ENCODE data around the gene COX4I1.
"Not testable (repeated sequence)": the region's sequence is repeated elsewhere in the genome, so short reads cannot be mapped to it uniquely, and the experiment has no call there.

COX4I1 gene

DNA sequence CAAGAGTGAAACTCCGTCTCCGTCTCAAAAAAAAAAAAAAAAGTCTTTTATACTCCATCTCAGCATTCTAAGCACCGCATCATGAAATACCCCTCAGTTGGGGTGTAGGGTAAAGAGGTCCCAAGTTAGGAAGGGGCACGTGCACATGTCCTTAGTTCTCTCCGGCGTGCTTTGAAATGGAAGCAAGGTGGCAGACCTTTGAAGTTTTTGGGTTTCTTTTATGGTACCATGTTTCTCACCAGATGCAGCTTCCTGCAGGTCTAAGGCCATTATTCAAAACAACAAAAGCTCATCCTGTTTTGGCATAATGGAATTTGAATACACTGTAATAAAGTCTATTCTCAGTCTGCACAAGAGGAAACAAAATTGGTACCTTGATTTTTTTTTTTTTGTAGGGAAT, 9.7 kb upstream of the COX4I1 start:
- no peak overlapping the region for H3K4me3 ChIP-seq (ENCODE audit: low read length)
- H3K9me3 ChIP-seq (ENCODE audit: control insufficient read depth, low read length) = no peaks in the 10 kb centered on the region
- H3K36me3 ChIP-seq (ENCODE audit: control insufficient read depth, insufficient read depth, low read length) = peaks cover 8% of the 10 kb centered on the region
- no peaks in the 10 kb centered on the region for H3K4me1 ChIP-seq (ENCODE audit: control insufficient read depth, insufficient read depth, low read length)
- H3K27me3 ChIP-seq (ENCODE audit: control insufficient read depth, insufficient read depth, low read length) = no peaks in the 10 kb centered on the region
- H3K9ac ChIP-seq (ENCODE audit: low read length) = no peak overlapping the region

- Histone ChIP-seq H3K9me3 (ENCODE audit: control insufficient read depth, low read length) (no peaks in the 10 kb centered on the region), H3K27me3 (ENCODE audit: control insufficient read depth, insufficient read depth, low read length) (no peaks in the 10 kb centered on the region), H3K9ac (ENCODE audit: low read length) (no peak overlapping the region), H3K4me3 (ENCODE audit: low read length) (no peak overlapping the region), H3K4me1 (ENCODE audit: control insufficient read depth, insufficient read depth, low read length) (no peaks in the 10 kb centered on the region), H3K36me3 (ENCODE audit: control insufficient read depth, insufficient read depth, low read length) (no peaks in the 10 kb centered on the region)
Measured at GRCh38 chr16:85793662-85794298, 5.7 kb upstream of the COX4I1 start.

GRCh38 chr16:85794696-85795095, 4.8 kb upstream of the COX4I1 start:
- no peaks in the 10 kb centered on the region for H3K36me3 ChIP-seq (ENCODE audit: control insufficient read depth, insufficient read depth, low read length)
- H3K9ac ChIP-seq (ENCODE audit: low read length) = no peak overlapping the region
- H3K4me3 ChIP-seq (ENCODE audit: low read length) = no peak overlapping the region
- H3K27me3 ChIP-seq (ENCODE audit: control insufficient read depth, insufficient read depth, low read length) = no peaks in the 10 kb centered on the region
- no peaks in the 10 kb centered on the region for H3K9me3 ChIP-seq (ENCODE audit: control insufficient read depth, low read length)
- no peaks in the 10 kb centered on the region for H3K4me1 ChIP-seq (ENCODE audit: control insufficient read depth, insufficient read depth, low read length)

- H3K4me1 ChIP-seq (ENCODE audit: control insufficient read depth, insufficient read depth, low read length) = peaks cover 4% of the 10 kb centered on the region
- H3K9me3 ChIP-seq (ENCODE audit: control insufficient read depth, low read length) = no peaks in the 10 kb centered on the region
- no peak overlapping the region for H3K9ac ChIP-seq (ENCODE audit: low read length)
- no peak overlapping the region for H3K4me3 ChIP-seq (ENCODE audit: low read length)
- H3K27me3 ChIP-seq (ENCODE audit: control insufficient read depth, insufficient read depth, low read length) = no peaks in the 10 kb centered on the region
- no peaks in the 10 kb centered on the region for H3K36me3 ChIP-seq (ENCODE audit: control insufficient read depth, insufficient read depth, low read length)
Measured at GRCh38 chr16:85796152-85796551, 3.3 kb upstream of the COX4I1 start.

DNA sequence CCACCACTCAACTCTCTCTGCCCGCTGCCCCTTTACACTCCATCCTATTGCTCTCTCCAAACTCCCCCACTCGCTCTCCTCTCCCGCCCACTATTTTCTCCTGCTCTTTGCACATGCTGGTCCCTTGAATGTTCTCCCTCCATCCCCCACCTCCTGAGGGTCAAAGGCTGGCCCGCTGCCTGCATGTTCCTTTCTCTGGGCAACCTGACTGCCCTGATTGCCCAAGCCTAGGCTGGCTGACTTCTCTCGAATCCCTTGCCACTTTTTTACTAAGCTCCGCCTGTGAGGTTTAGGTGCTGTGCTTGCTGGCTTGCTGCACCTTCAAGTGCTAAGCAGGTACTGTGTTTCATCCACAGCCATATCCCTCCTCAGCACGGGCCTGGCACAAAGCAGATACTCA, 2.9 kb upstream of the COX4I1 start:
- Histone ChIP-seq H3K4me3 (ENCODE audit: low read length) (no peak overlapping the region), H3K27me3 (ENCODE audit: control insufficient read depth, insufficient read depth, low read length) (no peaks in the 10 kb centered on the region), H3K36me3 (ENCODE audit: control insufficient read depth, insufficient read depth, low read length) (peaks cover 3% of the 10 kb centered on the region), H3K4me1 (ENCODE audit: control insufficient read depth, insufficient read depth, low read length) (peaks cover 4% of the 10 kb centered on the region), H3K9ac (ENCODE audit: low read length) (no peak overlapping the region), H3K9me3 (ENCODE audit: control insufficient read depth, low read length) (no peaks in the 10 kb centered on the region)

GRCh38 chr16:85798283-85798776, 1.2 kb upstream of the COX4I1 start:
- Histone ChIP-seq H3K4me3 (ENCODE audit: low read length) (peak overlapping the region; percentile 23), H3K36me3 (ENCODE audit: control insufficient read depth, insufficient read depth, low read length) (peaks cover 6% of the 10 kb centered on the region), H3K9me3 (ENCODE audit: control insufficient read depth, low read length) (no peaks in the 10 kb centered on the region), H3K9ac (ENCODE audit: low read length) (peak overlapping the region; percentile 90), H3K4me1 (ENCODE audit: control insufficient read depth, insufficient read depth, low read length) (peaks cover 4% of the 10 kb centered on the region), H3K27me3 (ENCODE audit: control insufficient read depth, insufficient read depth, low read length) (no peaks in the 10 kb centered on the region)

DNA sequence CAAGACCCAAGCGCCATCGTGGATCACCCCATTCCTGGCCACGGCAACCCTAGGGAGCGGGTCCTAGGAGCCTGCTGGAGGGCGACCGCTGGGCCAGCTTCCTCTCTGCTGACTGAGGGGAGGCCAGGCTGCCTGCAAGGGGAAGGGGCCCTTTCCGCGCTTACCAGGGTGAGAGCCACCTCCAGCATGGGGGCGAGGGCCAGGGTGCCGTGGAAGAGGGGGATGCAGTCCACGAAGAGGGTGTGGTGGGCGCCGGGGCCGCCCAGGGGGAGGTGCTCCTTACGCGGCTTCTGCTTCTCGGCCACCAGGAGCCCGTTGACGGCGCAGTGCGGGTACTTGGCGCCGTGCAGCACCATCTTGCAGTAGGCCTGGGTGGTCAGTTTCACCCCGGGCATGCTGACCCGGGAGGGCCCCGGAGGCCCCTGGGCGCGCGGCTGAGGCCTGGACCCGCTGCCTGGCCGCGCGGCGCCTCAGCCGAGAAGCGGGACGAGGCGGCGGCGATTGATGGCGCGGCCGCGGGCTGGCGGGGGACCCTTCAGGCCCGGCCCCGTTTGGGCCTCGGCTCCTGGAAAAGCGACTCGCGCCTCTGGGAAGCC, 496 bp upstream of the COX4I1 start:
- H3K9ac ChIP-seq (ENCODE audit: low read length) = peak overlapping the region; percentile 90
- H3K4me3 ChIP-seq (ENCODE audit: low read length) = peak overlapping the region; percentile 23
- H3K27me3 ChIP-seq (ENCODE audit: control insufficient read depth, insufficient read depth, low read length) = no peaks in the 10 kb centered on the region
- peaks cover 6% of the 10 kb centered on the region for H3K36me3 ChIP-seq (ENCODE audit: control insufficient read depth, insufficient read depth, low read length)
- H3K4me1 ChIP-seq (ENCODE audit: control insufficient read depth, insufficient read depth, low read length) = peaks cover 4% of the 10 kb centered on the region
- no peaks in the 10 kb centered on the region for H3K9me3 ChIP-seq (ENCODE audit: control insufficient read depth, low read length)

DNA sequence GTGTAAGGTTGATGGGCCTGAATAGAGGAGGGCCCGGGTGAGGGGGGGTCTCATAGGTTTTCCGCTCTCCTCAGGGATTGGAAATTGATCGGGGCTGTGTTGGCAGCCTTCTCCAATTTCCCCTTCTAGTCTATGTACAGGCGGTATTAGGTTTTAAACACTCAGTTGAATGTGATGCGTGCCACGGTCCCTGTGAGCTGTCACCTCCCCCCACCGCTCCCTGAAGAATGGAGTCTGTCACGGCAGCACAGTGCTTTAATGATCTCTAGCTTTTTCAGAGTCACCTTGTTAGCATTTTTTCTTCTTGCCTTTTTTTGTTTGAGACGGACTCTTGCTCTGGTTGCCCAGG, 800 bp downstream of the COX4I1 start:
- Histone ChIP-seq H3K9ac (ENCODE audit: low read length) (peak overlapping the region; percentile 90), H3K9me3 (ENCODE audit: control insufficient read depth, low read length) (no peaks in the 10 kb centered on the region), H3K4me3 (ENCODE audit: low read length) (peak overlapping the region; percentile 79), H3K27me3 (ENCODE audit: control insufficient read depth, insufficient read depth, low read length) (no peaks in the 10 kb centered on the region), H3K36me3 (ENCODE audit: control insufficient read depth, insufficient read depth, low read length) (peaks cover 10% of the 10 kb centered on the region), H3K4me1 (ENCODE audit: control insufficient read depth, insufficient read depth, low read length) (peaks cover 4% of the 10 kb centered on the region)

- H3K27me3 ChIP-seq (ENCODE audit: control insufficient read depth, insufficient read depth, low read length) = no peaks in the 10 kb centered on the region
- H3K4me3 ChIP-seq (ENCODE audit: low read length) = no peak overlapping the region
- H3K4me1 ChIP-seq (ENCODE audit: control insufficient read depth, insufficient read depth, low read length) = peaks cover 4% of the 10 kb centered on the region
- peaks cover 15% of the 10 kb centered on the region for H3K36me3 ChIP-seq (ENCODE audit: control insufficient read depth, insufficient read depth, low read length)
- H3K9ac ChIP-seq (ENCODE audit: low read length) = no peak overlapping the region
- no peaks in the 10 kb centered on the region for H3K9me3 ChIP-seq (ENCODE audit: control insufficient read depth, low read length)
Measured at GRCh38 chr16:85803570-85803969, 4.1 kb downstream of the COX4I1 start.

GRCh38 chr16:85805442-85806045, 6.0 kb downstream of the COX4I1 start:
- Histone ChIP-seq H3K4me1 (ENCODE audit: control insufficient read depth, insufficient read depth, low read length) (peaks cover 3% of the 10 kb centered on the region), H3K9me3 (ENCODE audit: control insufficient read depth, low read length) (no peaks in the 10 kb centered on the region), H3K36me3 (ENCODE audit: control insufficient read depth, insufficient read depth, low read length) (peaks cover 15% of the 10 kb centered on the region), H3K27me3 (ENCODE audit: control insufficient read depth, insufficient read depth, low read length) (no peaks in the 10 kb centered on the region), H3K4me3 (ENCODE audit: low read length) (no peak overlapping the region), H3K9ac (ENCODE audit: low read length) (no peak overlapping the region)

- no peak overlapping the region for H3K4me3 ChIP-seq (ENCODE audit: low read length)
- no peaks in the 10 kb centered on the region for H3K9me3 ChIP-seq (ENCODE audit: control insufficient read depth, low read length)
- H3K27me3 ChIP-seq (ENCODE audit: control insufficient read depth, insufficient read depth, low read length) = peaks cover 3% of the 10 kb centered on the region
- no peak overlapping the region for H3K9ac ChIP-seq (ENCODE audit: low read length)
- peaks cover 13% of the 10 kb centered on the region for H3K36me3 ChIP-seq (ENCODE audit: control insufficient read depth, insufficient read depth, low read length)
- no peaks in the 10 kb centered on the region for H3K4me1 ChIP-seq (ENCODE audit: control insufficient read depth, insufficient read depth, low read length)
Measured at GRCh38 chr16:85806539-85806938, 7.0 kb downstream of the COX4I1 start.

DNA sequence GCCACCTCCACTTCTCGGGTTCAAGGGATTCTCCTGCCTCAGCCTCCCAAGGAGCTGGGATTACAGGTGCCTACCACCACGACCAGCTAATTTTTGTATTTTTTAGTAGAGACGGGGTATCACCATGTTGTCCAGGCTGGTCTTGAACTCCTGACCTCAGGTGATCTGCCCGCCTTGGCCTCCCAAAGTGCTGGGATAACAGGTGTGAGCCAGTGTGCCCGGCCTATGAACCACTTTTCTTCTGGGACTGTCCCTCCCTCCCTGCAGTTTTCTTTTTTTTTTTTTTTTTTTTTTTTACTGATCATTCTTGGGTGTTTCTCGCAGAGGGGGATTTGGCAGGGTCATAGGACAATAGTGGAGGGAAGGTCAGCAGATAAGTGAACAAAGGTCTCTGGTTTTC, 7.8 kb downstream of the COX4I1 start:
- not testable (repeated sequence) for H3K9ac ChIP-seq (ENCODE audit: low read length); H3K36me3 ChIP-seq (ENCODE audit: control insufficient read depth, insufficient read depth, low read length); H3K9me3 ChIP-seq (ENCODE audit: control insufficient read depth, low read length); H3K4me1 ChIP-seq (ENCODE audit: control insufficient read depth, insufficient read depth, low read length); H3K4me3 ChIP-seq (ENCODE audit: low read length)
- peaks cover 11% of the 10 kb centered on the region for H3K27me3 ChIP-seq (ENCODE audit: control insufficient read depth, insufficient read depth, low read length)

Data from mucosa of stomach (tissue), 1 donor.